ENCODE data around the gene DEF6.

DNA sequence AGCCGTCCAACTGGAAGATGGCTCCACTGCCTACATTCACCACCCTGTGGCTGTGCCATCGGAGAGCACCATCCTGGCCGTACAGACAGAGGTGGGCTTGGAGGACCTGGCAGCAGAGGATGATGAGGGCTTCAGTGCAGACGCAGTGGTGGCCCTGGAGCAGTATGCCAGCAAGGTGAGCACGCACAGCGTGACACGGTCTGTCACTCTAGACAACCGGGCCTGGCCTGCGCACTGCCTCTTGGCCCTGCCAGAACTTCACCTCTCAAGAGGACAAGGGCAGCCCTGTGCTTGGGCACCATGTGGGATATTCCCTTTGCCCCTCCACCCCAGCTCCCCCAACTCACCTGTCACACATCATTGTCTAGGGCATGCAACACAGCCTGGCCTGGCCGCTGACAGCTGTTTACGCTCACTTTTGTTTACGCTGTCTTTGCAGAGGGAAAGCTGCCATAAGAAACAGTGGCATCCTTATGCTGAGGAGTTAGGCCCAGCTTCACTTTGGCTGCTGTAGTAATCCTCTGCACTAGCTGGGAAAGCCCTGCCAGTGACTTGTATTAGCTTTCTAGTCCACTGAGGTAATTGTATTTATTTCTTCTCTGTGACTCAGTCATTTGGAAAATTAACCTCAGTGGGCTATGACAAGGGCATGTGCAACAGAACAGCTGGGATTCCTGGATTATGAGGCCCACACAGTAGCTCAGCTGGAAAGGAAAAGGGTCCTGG lies 9.8 kb upstream of the DEF6 start:
- TF ChIP-seq BHLHE40 (IDR thresholded peaks at IDR 0.05; ENCODE audit: borderline replicate concordance) (no peak), TARDBP (IDR thresholded peaks at IDR 0.05) (no peak), SUZ12 (IDR thresholded peaks at IDR 0.05) (no peak)
- TF ChIP-seq, protein P1, sequence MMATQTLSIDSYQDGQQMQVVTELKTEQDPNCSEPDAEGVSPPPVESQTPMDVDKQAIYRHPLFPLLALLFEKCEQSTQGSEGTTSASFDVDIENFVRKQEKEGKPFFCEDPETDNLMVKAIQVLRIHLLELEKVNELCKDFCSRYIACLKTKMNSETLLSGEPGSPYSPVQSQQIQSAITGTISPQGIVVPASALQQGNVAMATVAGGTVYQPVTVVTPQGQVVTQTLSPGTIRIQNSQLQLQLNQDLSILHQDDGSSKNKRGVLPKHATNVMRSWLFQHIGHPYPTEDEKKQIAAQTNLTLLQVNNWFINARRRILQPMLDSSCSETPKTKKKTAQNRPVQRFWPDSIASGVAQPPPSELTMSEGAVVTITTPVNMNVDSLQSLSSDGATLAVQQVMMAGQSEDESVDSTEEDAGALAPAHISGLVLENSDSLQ (IDR thresholded peaks at IDR 0.05) = no peak
